Endothelial cell of umbilical vein (primary cell): ENCODE results near the gene SERGEF.

Experiments
- CTCF ChIP-seq, 2 donors: IDR thresholded peaks; 1 replicate in 1 of 2; 2 replicates in 1 of 2; pipeline ENCODE4 v1.5.1; 2011; ENCODE audit warnings: low read length in 2 of 2, mild to moderate bottlenecking in 2 of 2, moderate library complexity in 2 of 2, control low read depth in 1 of 2, inconsistent platforms in 1 of 2, low read depth in 1 of 2; ENCODE audit not compliant: insufficient read depth in 1 of 2; ENCODE audit errors: extremely low read depth in 1 of 2
- EZH2 ChIP-seq: IDR thresholded peaks from 2 replicates; pipeline ENCODE4 v1.6.1; 2012; ENCODE audit warnings: borderline replicate concordance, low read depth, mild to moderate bottlenecking, moderate library complexity, low read length, inconsistent platforms; ENCODE audit not compliant: severe bottlenecking
- FOS ChIP-seq: IDR thresholded peaks from 2 replicates; pipeline ENCODE4 v1.6.1; 2011; ENCODE audit warnings: mild to moderate bottlenecking, low read length, moderate library complexity, borderline replicate concordance; ENCODE audit not compliant: insufficient read depth
- JUN ChIP-seq: IDR thresholded peaks from 2 replicates; pipeline ENCODE4 v1.6.1; 2011; ENCODE audit warnings: borderline replicate concordance, low read depth; ENCODE audit not compliant: insufficient read length, insufficient read depth
- MYC ChIP-seq: IDR thresholded peaks from one replicate; pipeline ENCODE4 v1.6.1; 2011; ENCODE audit warnings: mild to moderate bottlenecking, low read depth, low read length
- POLR2A ChIP-seq: IDR thresholded peaks from 2 replicates; pipeline ENCODE4 v1.6.1; 2012; ENCODE audit warnings: low read depth, mild to moderate bottlenecking, control low read depth, low read length
- POLR2AphosphoS5 ChIP-seq: IDR thresholded peaks from 2 replicates; pipeline ENCODE4 v1.6.1; 2012; ENCODE audit warnings: low read depth, mild to moderate bottlenecking, control low read depth, low read length, moderate library complexity; ENCODE audit not compliant: insufficient read depth
- TF ChIP-seq, protein P1 (sequence below): IDR thresholded peaks from 2 replicates; pipeline ENCODE4 v1.6.1; 2011; ENCODE audit not compliant: insufficient read depth, insufficient read length

GRCh38 chr11:17742019-17742418 lies 270.8 kb downstream of the SERGEF start:
- no peak for TF ChIP-seq POLR2A
- no peak for TF ChIP-seq CTCF (IDR thresholded peaks at IDR 0.05; ENCODE audit: extremely low read depth in 1 of 2, insufficient read depth in 1 of 2, low read depth in 1 of 2, low read length in 2 of 2)
- no peak for TF ChIP-seq POLR2AphosphoS5
- TF ChIP-seq EZH2: no peak
- TF ChIP-seq, protein P1, sequence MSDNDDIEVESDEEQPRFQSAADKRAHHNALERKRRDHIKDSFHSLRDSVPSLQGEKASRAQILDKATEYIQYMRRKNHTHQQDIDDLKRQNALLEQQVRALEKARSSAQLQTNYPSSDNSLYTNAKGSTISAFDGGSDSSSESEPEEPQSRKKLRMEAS: no peak
- no peak for TF ChIP-seq FOS
- no peak for TF ChIP-seq JUN
- no peak for TF ChIP-seq MYC
